ENCODE results near the gene DNM1.
A peak's percentile ranks its signal among the peaks of the same experiment; 100 is the strongest.

DNM1 gene

GRCh38 chr9:128206484-128206883 lies 3.3 kb downstream of the DNM1 start:
- no peak for DNase-seq

GRCh38 chr9:128206916-128207910 lies 4.0 kb downstream of the DNM1 start:
- no peak for DNase-seq

GRCh38 chr9:128208386-128208785 lies 5.2 kb downstream of the DNM1 start:
- no peak for DNase-seq

- DNase-seq = no peak
Measured at GRCh38 chr9:128208946-128209669, 5.9 kb downstream of the DNM1 start.

GRCh38 chr9:128211186-128211980 lies 8.2 kb downstream of the DNM1 start:
- DNase-seq = no peak

- DNase-seq = no peak
Measured at GRCh38 chr9:128211981-128212281, 8.8 kb downstream of the DNM1 start.

- no peak for DNase-seq
Measured at GRCh38 chr9:128213746-128214497, 10.7 kb downstream of the DNM1 start.

GRCh38 chr9:128214571-128215490 lies 11.7 kb downstream of the DNM1 start:
- DNase-seq = peak; percentile 70

GRCh38 chr9:128215491-128216409 lies 12.6 kb downstream of the DNM1 start:
- DNase-seq = no peak

GRCh38 chr9:128216781-128217553 lies 13.8 kb downstream of the DNM1 start:
- DNase-seq = no peak

- DNase-seq = no peak
Measured at GRCh38 chr9:128218172-128218517, 15.0 kb downstream of the DNM1 start.

GRCh38 chr9:128218518-128219389 lies 15.6 kb downstream of the DNM1 start:
- DNase-seq = no peak

GRCh38 chr9:128219831-128220230 lies 16.7 kb downstream of the DNM1 start:
- DNase-seq = no peak

GRCh38 chr9:128222026-128222425 lies 18.8 kb downstream of the DNM1 start:
- DNase-seq = no peak

- no peak for DNase-seq
Measured at GRCh38 chr9:128222880-128223670, 19.9 kb downstream of the DNM1 start.

- no peak for DNase-seq
Measured at GRCh38 chr9:128224877-128225276, 21.7 kb downstream of the DNM1 start.

GRCh38 chr9:128225770-128226411 lies 22.7 kb downstream of the DNM1 start:
- no peak for DNase-seq
